GM23248 (cell line): ENCODE results near the gene SPAG7.

Experiments
- EZH2 ChIP-seq: fragments of 200-600 bp; sonication (generic); IDR thresholded peaks from 2 replicates; pipeline ENCODE4 v1.6.1; 2018; ENCODE audit warnings: antibody characterized with exemption, mild to moderate bottlenecking; ENCODE audit not compliant: insufficient read depth, poor library complexity, severe bottlenecking
- EZH2phosphoT487 ChIP-seq: fragments of 200-600 bp; sonication (generic); IDR thresholded peaks from 2 replicates; pipeline ENCODE4 v1.6.1; 2018; ENCODE audit warnings: antibody characterized with exemption, moderate library complexity, mild to moderate bottlenecking, low read depth; ENCODE audit not compliant: insufficient read depth

GRCh38 chr17:4955091-4955490 lies 12.5 kb downstream of the SPAG7 start:
- TF ChIP-seq EZH2phosphoT487 (no peak), EZH2 (no peak)
